Measurements from ENCODE around the gene DENND4A. TPM values are rescaled to one million over a fixed set of nuclear protein-coding genes. Genes with fewer than 3 reads are reported as not detected.

Gene DENND4A
- total and polyA plus RNA-seq, 3 donors from 2014 or later = 16.5 to 65.7 (median 63.4) TPM

DNA sequence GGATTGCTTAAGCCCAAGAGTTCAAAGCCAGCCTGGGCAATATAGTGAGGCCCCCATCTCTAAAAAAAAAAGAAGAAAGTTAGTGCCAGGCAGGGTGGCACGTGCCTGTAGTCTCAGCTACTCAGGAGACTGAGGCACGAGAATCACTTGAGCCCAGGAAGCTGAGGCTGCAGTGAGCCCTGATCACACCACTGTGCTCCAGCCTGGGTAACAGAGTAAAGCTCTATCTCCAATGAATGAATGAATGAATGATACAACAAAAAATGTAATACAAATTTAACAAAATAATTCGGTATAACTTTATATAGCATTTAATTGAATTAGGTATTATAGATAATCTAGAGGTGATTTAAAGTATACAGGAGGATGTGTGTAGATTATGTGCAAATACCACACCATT lies 29.7 kb downstream of the DENND4A start:
- H3K27ac ChIP-seq = no peak overlapping the region
- peaks cover 3% of the 10 kb centered on the region for H3K4me1 ChIP-seq
- no peaks in the 10 kb centered on the region for H3K27me3 ChIP-seq
- H3K36me3 ChIP-seq (ENCODE audit: low read depth, missing control alignments) = no peaks in the 10 kb centered on the region
- H3K4me3 ChIP-seq = no peak overlapping the region
- TF ChIP-seq, protein P1, sequence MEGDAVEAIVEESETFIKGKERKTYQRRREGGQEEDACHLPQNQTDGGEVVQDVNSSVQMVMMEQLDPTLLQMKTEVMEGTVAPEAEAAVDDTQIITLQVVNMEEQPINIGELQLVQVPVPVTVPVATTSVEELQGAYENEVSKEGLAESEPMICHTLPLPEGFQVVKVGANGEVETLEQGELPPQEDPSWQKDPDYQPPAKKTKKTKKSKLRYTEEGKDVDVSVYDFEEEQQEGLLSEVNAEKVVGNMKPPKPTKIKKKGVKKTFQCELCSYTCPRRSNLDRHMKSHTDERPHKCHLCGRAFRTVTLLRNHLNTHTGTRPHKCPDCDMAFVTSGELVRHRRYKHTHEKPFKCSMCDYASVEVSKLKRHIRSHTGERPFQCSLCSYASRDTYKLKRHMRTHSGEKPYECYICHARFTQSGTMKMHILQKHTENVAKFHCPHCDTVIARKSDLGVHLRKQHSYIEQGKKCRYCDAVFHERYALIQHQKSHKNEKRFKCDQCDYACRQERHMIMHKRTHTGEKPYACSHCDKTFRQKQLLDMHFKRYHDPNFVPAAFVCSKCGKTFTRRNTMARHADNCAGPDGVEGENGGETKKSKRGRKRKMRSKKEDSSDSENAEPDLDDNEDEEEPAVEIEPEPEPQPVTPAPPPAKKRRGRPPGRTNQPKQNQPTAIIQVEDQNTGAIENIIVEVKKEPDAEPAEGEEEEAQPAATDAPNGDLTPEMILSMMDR (IDR thresholded peaks at IDR 0.05) = no peak
- TF ChIP-seq POLR2A (IDR thresholded peaks at IDR 0.05) = no peak
- H3K9me3 ChIP-seq = no peaks in the 10 kb centered on the region
- no peak for DNase-seq
- WGBS, 2 donors = 88 to 92% methylated on average over 3 of the region's 3 CpGs
- intact Hi-C loops (cut with DNase I; ENCODE audit: low total_unique reads) = no loop called here

DNA sequence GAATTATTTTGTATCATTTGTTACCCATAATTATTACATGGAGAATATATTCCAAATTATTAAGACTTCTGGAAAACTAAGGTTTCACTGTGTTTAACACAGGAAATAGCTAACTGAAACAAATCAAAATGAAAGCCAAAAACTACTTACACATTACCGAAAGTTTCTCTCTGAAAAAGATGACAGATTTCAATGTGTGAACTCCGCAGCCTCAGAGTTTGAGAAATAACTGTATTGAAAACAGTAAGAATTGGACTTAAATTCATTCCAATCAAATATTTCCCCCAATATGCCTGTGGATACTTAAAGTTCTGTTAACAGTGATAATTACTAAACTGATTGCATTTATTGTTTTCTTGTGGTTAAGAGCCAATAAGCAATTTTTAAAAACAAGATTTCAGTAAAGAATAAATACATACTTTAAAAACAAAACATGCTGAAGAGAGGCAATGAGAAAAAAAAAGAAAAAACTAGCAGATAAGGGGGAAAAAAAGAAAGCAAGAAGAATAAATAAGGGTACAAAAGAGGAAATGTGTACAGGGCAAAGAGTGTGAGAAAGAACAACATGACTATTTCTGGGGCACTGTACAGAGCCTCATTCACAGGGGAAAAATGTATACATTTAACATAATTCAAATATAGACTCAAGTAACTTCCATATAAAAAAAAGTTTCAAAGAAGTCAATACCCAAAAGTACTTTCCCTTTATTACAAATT lies 30.7 kb downstream of the DENND4A start:
- TF ChIP-seq, protein P1 (IDR thresholded peaks at IDR 0.05) = no peak
- H3K4me1 ChIP-seq = peaks cover 3% of the 10 kb centered on the region
- intact Hi-C loops (cut with DNase I; ENCODE audit: low total_unique reads) = no loop called here
- DNase-seq = no peak
- WGBS, 2 donors = 85 to 86% methylated on average over 2 of the region's 2 CpGs
- no peaks in the 10 kb centered on the region for H3K9me3 ChIP-seq
- no peaks in the 10 kb centered on the region for H3K27me3 ChIP-seq
- no peak overlapping the region for H3K27ac ChIP-seq
- no peaks in the 10 kb centered on the region for H3K36me3 ChIP-seq (ENCODE audit: low read depth, missing control alignments)
- no peak overlapping the region for H3K4me3 ChIP-seq

DNA sequence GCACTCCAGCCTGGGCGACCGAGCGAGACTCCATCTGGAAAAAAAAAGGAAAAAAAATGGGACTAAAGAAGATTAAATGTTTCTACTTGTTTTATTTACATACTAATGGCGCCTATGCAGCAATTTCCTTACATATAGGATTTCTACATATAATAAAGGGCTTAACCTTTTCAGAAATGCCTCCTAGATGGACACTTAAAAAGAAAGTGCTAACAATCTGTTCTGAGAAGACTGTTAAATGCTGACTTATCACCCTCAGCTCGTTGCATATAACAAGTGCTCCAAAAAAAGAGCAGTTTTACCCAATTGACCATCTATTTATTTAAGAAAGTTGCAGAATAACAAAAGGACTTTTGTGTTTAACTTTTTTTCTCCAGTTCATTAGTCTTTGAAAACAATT lies 32.7 kb downstream of the DENND4A start:
- H3K4me1 ChIP-seq = peaks cover 3% of the 10 kb centered on the region
- intact Hi-C loops (cut with DNase I; ENCODE audit: low total_unique reads) = no loop called here
- TF ChIP-seq, protein P1 (IDR thresholded peaks at IDR 0.05) = no peak
- TF ChIP-seq POLR2A (IDR thresholded peaks at IDR 0.05) = no peak
- DNase-seq = no peak
- no peaks in the 10 kb centered on the region for H3K9me3 ChIP-seq
- no peaks in the 10 kb centered on the region for H3K27me3 ChIP-seq
- WGBS, 2 donors = 81 to 89% methylated on average over 5 of the region's 5 CpGs
- H3K4me3 ChIP-seq = no peak overlapping the region
- no peak overlapping the region for H3K27ac ChIP-seq
- no peaks in the 10 kb centered on the region for H3K36me3 ChIP-seq (ENCODE audit: low read depth, missing control alignments)

DNA sequence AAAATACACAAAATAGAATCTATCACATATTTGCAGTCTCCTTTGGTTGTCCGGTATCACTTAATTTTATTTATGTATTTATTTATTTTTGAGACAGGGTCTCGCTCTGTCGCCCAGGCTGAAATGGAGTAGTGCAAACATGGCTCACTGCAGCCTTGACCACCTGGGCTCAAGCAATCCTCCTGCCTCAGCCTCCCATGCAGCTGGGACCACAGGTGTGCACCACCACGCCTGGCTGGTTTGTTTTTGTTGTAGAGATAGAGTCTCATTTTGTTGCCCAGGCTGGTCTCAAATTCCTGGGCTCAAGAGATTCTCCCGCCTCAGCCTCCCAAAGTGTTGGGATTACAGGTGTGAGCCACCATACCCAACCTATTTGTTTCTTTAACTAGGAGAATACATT lies 33.9 kb downstream of the DENND4A start:
- TF ChIP-seq, protein P1 (IDR thresholded peaks at IDR 0.05) = no peak
- TF ChIP-seq POLR2A (IDR thresholded peaks at IDR 0.05) = no peak
- Histone ChIP-seq H3K36me3 (ENCODE audit: low read depth, missing control alignments) (no peaks in the 10 kb centered on the region), H3K9me3 (no peaks in the 10 kb centered on the region), H3K27me3 (no peaks in the 10 kb centered on the region), H3K4me1 (peaks cover 3% of the 10 kb centered on the region), H3K27ac (no peak overlapping the region), H3K4me3 (no peak overlapping the region)
- intact Hi-C loops (cut with DNase I; ENCODE audit: low total_unique reads) = no loop called here
- WGBS, 2 donors = 94 to 99% methylated on average over 5 of the region's 5 CpGs
- DNase-seq = no peak

DNA sequence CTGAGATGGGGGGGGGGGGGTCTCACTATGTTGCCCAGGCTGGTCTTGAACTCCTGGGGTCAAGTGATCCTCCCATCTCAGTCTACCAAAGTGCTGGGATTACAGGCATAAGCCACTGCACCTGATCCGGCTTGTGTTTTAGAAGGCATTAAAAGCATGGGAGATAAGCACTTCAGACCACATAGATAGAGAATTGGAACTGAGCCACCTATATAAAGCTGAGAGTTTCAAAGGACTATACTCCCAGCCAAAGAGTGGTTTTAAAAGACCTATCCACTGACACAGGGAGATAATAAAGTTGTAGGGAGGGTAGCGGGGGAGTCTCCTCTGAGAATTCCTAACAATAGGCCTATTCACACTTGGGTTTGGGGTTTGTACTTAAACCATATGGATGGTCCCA lies 34.8 kb downstream of the DENND4A start:
- H3K4me3 ChIP-seq = no peak overlapping the region
- WGBS, 2 donors = 55 to 60% methylated on average over 2 of the region's 2 CpGs
- no peaks in the 10 kb centered on the region for H3K36me3 ChIP-seq (ENCODE audit: low read depth, missing control alignments)
- peak; percentile 59 for DNase-seq
- H3K4me1 ChIP-seq = no peaks in the 10 kb centered on the region
- no peak for TF ChIP-seq POLR2A (IDR thresholded peaks at IDR 0.05)
- TF ChIP-seq, protein P1 (IDR thresholded peaks at IDR 0.05) = no peak
- intact Hi-C loops (cut with DNase I; ENCODE audit: low total_unique reads) = no loop called here
- H3K27ac ChIP-seq = no peak overlapping the region
- H3K27me3 ChIP-seq = no peaks in the 10 kb centered on the region
- H3K9me3 ChIP-seq = no peaks in the 10 kb centered on the region
